Stimulated activated CD4-positive, alpha-beta T cell treated with anti-CD3 and anti-CD28 coated beads, Interleukin-12 subunit alpha, Interleukin-12 subunit beta, amount 100 ng/mL, for 48 hours (primary cell): ENCODE results near the gene TLNRD1.

ENCODE experiments used
- DNase-seq, 3 donors: peaks; one replicate each; pipeline ENCODE4 v3.0.0-alpha.2; 2020; ENCODE audit warnings: low read depth in 2 of 3, low spot score in 1 of 3

The TLNRD1 gene

GRCh38 chr15:81001152-81002008 lies 657 bp downstream of the TLNRD1 start:
- DNase-seq, result no peak

- no peak for DNase-seq
Measured at GRCh38 chr15:81002009-81002330, 1.2 kb downstream of the TLNRD1 start.

GRCh38 chr15:81002331-81003096 lies 1.8 kb downstream of the TLNRD1 start:
- no peak for DNase-seq

- DNase-seq, result no peak
Measured at GRCh38 chr15:81003097-81003350, 2.3 kb downstream of the TLNRD1 start.

- no peak for DNase-seq
Measured at GRCh38 chr15:81006124-81006523, 5.4 kb downstream of the TLNRD1 start.

GRCh38 chr15:81007428-81008064 lies 6.8 kb downstream of the TLNRD1 start:
- no peak for DNase-seq

GRCh38 chr15:81008312-81008711 lies 7.6 kb downstream of the TLNRD1 start:
- no peak for DNase-seq

- no peak for DNase-seq
Measured at GRCh38 chr15:81010086-81010485, 9.4 kb downstream of the TLNRD1 start.

GRCh38 chr15:81011593-81011992 lies 10.9 kb downstream of the TLNRD1 start:
- no peak for DNase-seq

- DNase-seq, result no peak
Measured at GRCh38 chr15:81012588-81012987, 11.9 kb downstream of the TLNRD1 start.

- DNase-seq, result no peak
Measured at GRCh38 chr15:81013396-81013929, 12.7 kb downstream of the TLNRD1 start.

- DNase-seq, result no peak
Measured at GRCh38 chr15:81014446-81015093, 13.8 kb downstream of the TLNRD1 start.

GRCh38 chr15:81015621-81016488 lies 15.1 kb downstream of the TLNRD1 start:
- no peak for DNase-seq

GRCh38 chr15:81016489-81017068 lies 15.9 kb downstream of the TLNRD1 start:
- no peak for DNase-seq

GRCh38 chr15:81018197-81018596 lies 17.5 kb downstream of the TLNRD1 start:
- DNase-seq, result no peak

GRCh38 chr15:81021321-81021720 lies 20.6 kb downstream of the TLNRD1 start:
- DNase-seq, result no peak

- DNase-seq, result peak in 1 of 3 donors; percentile 41
Measured at GRCh38 chr15:81023483-81024264, 23.0 kb downstream of the TLNRD1 start.

GRCh38 chr15:81024265-81024872 lies 23.6 kb downstream of the TLNRD1 start:
- DNase-seq, result no peak

- DNase-seq, result no peak
Measured at GRCh38 chr15:81024936-81025335, 24.2 kb downstream of the TLNRD1 start.
